Mammary epithelial cell (primary cell): ENCODE results near the gene PHACTR3.

Source experiments
- CTCF ChIP-seq, 2 donors: IDR thresholded peaks in 1 of 2; conservative IDR thresholded peaks in 1 of 2; 2 replicates each; pipeline ENCODE4 v1.5.1; 2011 to 2012; ENCODE audit warnings: inconsistent platforms in 2 of 2, low read length in 2 of 2, mild to moderate bottlenecking in 2 of 2, control low read depth in 1 of 2, low read depth in 1 of 2; ENCODE audit not compliant: insufficient read depth in 1 of 2; ENCODE audit errors: extremely low read depth in 1 of 2
- EZH2 ChIP-seq: IDR thresholded peaks from 2 replicates; pipeline ENCODE4 v1.6.1; 2012; ENCODE audit warnings: low read length, inconsistent platforms, borderline replicate concordance

GRCh38 chr20:59733351-59733750, 129.0 kb downstream of the PHACTR3 start:
- no peak for TF ChIP-seq EZH2
- no peak for TF ChIP-seq CTCF (conservative IDR thresholded peaks at IDR 0.05 in 1 of 2, IDR thresholded peaks at IDR 0.05 in 1 of 2; ENCODE audit: extremely low read depth in 1 of 2, insufficient read depth in 1 of 2, low read depth in 1 of 2, low read length in 2 of 2)
